A549 (cell line): ENCODE measurements around the gene NEGR1.

ENCODE experiments used
- CTCF ChIP-seq: fragments of >200 bp; sonication (Bioruptor Twin); formaldehyde crosslinking; IDR thresholded peaks from 3 replicates; pipeline ENCODE4 v1.5.1; 2016
- MAFK ChIP-seq: fragments of 450-650 bp; IDR thresholded peaks from 2 replicates; pipeline ENCODE4 v1.6.1; 2014; ENCODE audit not compliant: partially characterized antibody
- POLR2A ChIP-seq: IDR thresholded peaks from 2 replicates; pipeline ENCODE4 v1.6.1; 2012; ENCODE audit warnings: mild to moderate bottlenecking, low read length
- REST ChIP-seq: fragments of 200-600 bp; sonication (generic); IDR thresholded peaks from 2 replicates; pipeline ENCODE4 v1.6.1; 2016; ENCODE audit warnings: antibody characterized with exemption, mild to moderate bottlenecking, moderate library complexity

- TF ChIP-seq CTCF (no peak), POLR2A (no peak), REST (no peak), MAFK (no peak)
Measured at GRCh38 chr1:71777094-71777493, 505.2 kb downstream of the NEGR1 start.
